PC-9 (cell line): Measurements from ENCODE around the gene MANSC4. TPM values are rescaled to one million over a fixed set of nuclear protein-coding genes. Genes with fewer than 3 reads are reported as not detected.

Experiments
- Bru-seq: library from RNA; stranded (reverse); fragments of 400-500 nt; gene quantifications from one replicate; lab custom pipeline; 2021; lab: Mats Ljungman, UMichigan
- BruChase-seq, 2 experiments: library from RNA; stranded (reverse); fragments of 400-500 nt; gene quantifications; one replicate each; lab custom pipeline; 2021; lab: Mats Ljungman, UMichigan
- BruUV-seq: library from RNA; stranded (reverse); fragments of 400-500 nt; replicated peaks from 2 replicates; lab custom pipeline; 2021; lab: Mats Ljungman, UMichigan
- CTCF ChIA-PET: fragments of 300-600 bp; sonication (Branson Sonifier 250); formaldehyde crosslinking; loops from one replicate; lab custom pipeline; 2022; ENCODE audit warnings: antibody characterized with exemption; lab: Charles Lee
- POLR2A ChIA-PET: fragments of 300-600 bp; sonication (Branson Sonifier 250); formaldehyde crosslinking; loops from one replicate; lab custom pipeline; 2022; ENCODE audit warnings: antibody characterized with exemption; ENCODE audit not compliant: unreplicated experiment; lab: Charles Lee
- DNase-seq, 2 experiments: peaks; one replicate each; pipeline versions ENCODE4 v3.0.0 to v3.0.0-alpha.2; 2015 to 2022; ENCODE audit warnings: mixed read lengths in 1 of 2
- H2AFZ ChIP-seq: fragments of 200-600 bp; sonication (generic); 2 replicates; pipeline ENCODE4 v1.8.1; 2017; ENCODE audit warnings: antibody characterized with exemption
- H3F3A ChIP-seq: fragments of 200-600 bp; sonication (generic); 2 replicates; pipeline ENCODE4 v1.8.1; 2017; ENCODE audit warnings: antibody characterized with exemption, mild to moderate bottlenecking, low read depth; ENCODE audit not compliant: insufficient read depth
- H3K27ac ChIP-seq: fragments of 200-600 bp; sonication (generic); 2 replicates; pipeline ENCODE4 v1.6.1; 2016; ENCODE audit warnings: mixed run types
- H3K27me3 ChIP-seq: fragments of 200-600 bp; sonication (generic); 2 replicates; pipeline ENCODE4 v1.6.1; 2016; ENCODE audit warnings: low read depth, mixed run types; ENCODE audit not compliant: insufficient read depth
- H3K36me3 ChIP-seq: fragments of 200-600 bp; sonication (generic); 2 replicates; pipeline ENCODE4 v1.6.1; 2016; ENCODE audit warnings: low read depth, mixed run types
- H3K4me1 ChIP-seq: fragments of 200-600 bp; sonication (generic); replicated peaks from 2 replicates; pipeline ENCODE4 v1.6.1; 2016; ENCODE audit warnings: mixed run types; ENCODE audit not compliant: insufficient read depth
- H3K4me2 ChIP-seq: fragments of 200-600 bp; sonication (generic); 2 replicates; pipeline ENCODE4 v1.6.1; 2017; ENCODE audit warnings: mixed run types
- H3K4me3 ChIP-seq: fragments of 200-600 bp; sonication (generic); 2 replicates; pipeline ENCODE4 v1.6.1; 2016; ENCODE audit warnings: mixed run types
- H3K79me2 ChIP-seq: fragments of 200-600 bp; sonication (generic); 2 replicates; pipeline ENCODE4 v1.6.1; 2017; ENCODE audit warnings: low read depth, mixed run types
- H3K9me2 ChIP-seq: fragments of 200-600 bp; sonication (generic); 2 replicates; pipeline ENCODE4 v1.8.1; 2017; ENCODE audit warnings: mild to moderate bottlenecking; ENCODE audit not compliant: insufficient read depth
- H3K9me3 ChIP-seq: fragments of 200-600 bp; sonication (generic); 2 replicates; pipeline ENCODE4 v1.8.1; 2016; ENCODE audit warnings: low read depth; ENCODE audit not compliant: insufficient read depth
- H4K20me1 ChIP-seq: fragments of 200-600 bp; sonication (generic); 2 replicates; pipeline ENCODE4 v1.8.1; 2017; ENCODE audit not compliant: insufficient read depth
- EZH2 ChIP-seq: fragments of 200-600 bp; sonication (generic); IDR thresholded peaks from 2 replicates; pipeline ENCODE4 v1.8.0; 2017; ENCODE audit warnings: antibody characterized with exemption, low read depth
- intact Hi-C: fragments of 100-400 bp; cut with micrococcal nuclease; formaldehyde crosslinking; loops from one replicate; pipeline ENCODE4 v1.10.0; 2022; ENCODE audit not compliant: unreplicated experiment
- long read RNA-seq: library from polyadenylated mRNA; stranded (forward); transcript quantifications from one replicate; pipeline ENCODE4 v2.0.0, GENCODE V29; 2022
- total RNA-seq: library from RNA; stranded (reverse); gene quantifications from 2 replicates; pipeline ENCODE4 v1.2.3, GENCODE V29; 2021
- TF ChIP-seq, protein P1 (sequence below): fragments of 200-600 bp; sonication (generic); conservative IDR thresholded peaks from 2 replicates; pipeline ENCODE4 v1.6.1; 2017; ENCODE audit warnings: mixed run types, antibody characterized with exemption, mild to moderate bottlenecking, moderate library complexity

The MANSC4 gene
- total RNA-seq (not detected in 2 replicates), Bru-seq, nascent RNA (percentile 35 among the genes with signal in this experiment), BruChase-seq, experiment 1, labeled RNA remaining after a 2-hour chase (percentile 25 among the genes with signal in this experiment), BruChase-seq, experiment 2, labeled RNA remaining after a 6-hour chase (percentile 31 among the genes with signal in this experiment)
- long read RNA-seq: 0 reads

- no TSS peak for BruUV-seq
- Histone ChIP-seq H2AFZ (peak within 1 kb of the TSS; percentile 81), H3K27me3 (no peaks in the 10 kb centered on the region), H3K36me3 (peaks cover 11% of the 10 kb centered on the region), H3K79me2 (peaks cover 48% of the 10 kb centered on the region), H3K9me2 (no peaks in the 10 kb centered on the region), H3K4me3 (peak within 1 kb of the TSS; percentile 74), H4K20me1 (no peaks in the 10 kb centered on the region), H3K27ac (peak within 1 kb of the TSS; percentile 64), H3K4me2 (peak within 1 kb of the TSS; percentile 87), H3K9me3 (no peaks in the 10 kb centered on the region), H3F3A (peaks cover 25% of the 10 kb centered on the region), H3K4me1 (peaks cover 45% of the 10 kb centered on the region)
- intact Hi-C loops: loop anchor here (2.0 to 5.0 kb wide), 3 partner anchors 42 to 189 kb away; no protein-coding TSS in a partner anchor
- POLR2A ChIA-PET: interaction anchor here (0.5 to 0.7 kb wide), 3 partner anchors 8 to 1941 kb away, joined by 3 to 5 read pairs (median 4); no protein-coding TSS in a partner anchor
- TF ChIP-seq EZH2: no peak
- TF ChIP-seq, protein P1, sequence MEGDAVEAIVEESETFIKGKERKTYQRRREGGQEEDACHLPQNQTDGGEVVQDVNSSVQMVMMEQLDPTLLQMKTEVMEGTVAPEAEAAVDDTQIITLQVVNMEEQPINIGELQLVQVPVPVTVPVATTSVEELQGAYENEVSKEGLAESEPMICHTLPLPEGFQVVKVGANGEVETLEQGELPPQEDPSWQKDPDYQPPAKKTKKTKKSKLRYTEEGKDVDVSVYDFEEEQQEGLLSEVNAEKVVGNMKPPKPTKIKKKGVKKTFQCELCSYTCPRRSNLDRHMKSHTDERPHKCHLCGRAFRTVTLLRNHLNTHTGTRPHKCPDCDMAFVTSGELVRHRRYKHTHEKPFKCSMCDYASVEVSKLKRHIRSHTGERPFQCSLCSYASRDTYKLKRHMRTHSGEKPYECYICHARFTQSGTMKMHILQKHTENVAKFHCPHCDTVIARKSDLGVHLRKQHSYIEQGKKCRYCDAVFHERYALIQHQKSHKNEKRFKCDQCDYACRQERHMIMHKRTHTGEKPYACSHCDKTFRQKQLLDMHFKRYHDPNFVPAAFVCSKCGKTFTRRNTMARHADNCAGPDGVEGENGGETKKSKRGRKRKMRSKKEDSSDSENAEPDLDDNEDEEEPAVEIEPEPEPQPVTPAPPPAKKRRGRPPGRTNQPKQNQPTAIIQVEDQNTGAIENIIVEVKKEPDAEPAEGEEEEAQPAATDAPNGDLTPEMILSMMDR: no peak; the same call in 1 of the 2 replicates
- DNase-seq: peak; percentile 59 to 77
- CTCF ChIA-PET: interaction anchor here (1.0 kb wide), 1 partner anchor 41 kb away, joined by 5 read pairs; no protein-coding TSS in a partner anchor
These were observed at the start of gene MANSC4, which contains the start of gene KLHL42 for GRCh38 chr12:27779920-27780611. Gene MANSC4 (minus strand): TSS chr12:27780236. CDS start chr12:27771276, 8,960 bp downstream. Gene KLHL42 (plus strand): TSS chr12:27780233. CDS start chr12:27780331, 98 bp downstream.

DNA sequence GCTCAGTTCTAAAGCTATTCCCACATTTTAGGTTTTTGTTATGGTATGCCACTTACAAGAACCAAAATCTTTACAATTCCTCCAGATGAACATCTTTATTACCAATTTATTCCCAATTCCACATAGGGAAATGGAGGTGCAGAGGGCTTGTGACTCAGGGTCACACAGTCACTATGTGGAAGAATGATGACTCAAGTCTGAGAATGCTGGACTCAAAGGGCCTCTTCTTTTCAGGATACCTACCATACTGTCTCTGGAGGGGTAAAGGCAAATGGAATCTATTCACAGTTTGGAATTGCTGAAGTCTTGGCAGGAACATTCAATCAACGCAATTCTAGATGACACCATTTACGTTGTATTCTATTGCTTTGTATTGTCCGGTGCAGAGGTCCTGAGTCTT, 48.2 kb upstream of the MANSC4 start:
- POLR2A ChIA-PET: no interaction called here
- Histone ChIP-seq H3K79me2 (no peaks in the 10 kb centered on the region), H2AFZ (no peak overlapping the region; the same call in 1 of the 2 replicates), H3K9me2 (no peaks in the 10 kb centered on the region), H4K20me1 (no peaks in the 10 kb centered on the region), H3K27ac (no peak overlapping the region), H3K9me3 (no peaks in the 10 kb centered on the region), H3K36me3 (no peaks in the 10 kb centered on the region), H3K4me1 (peaks cover 13% of the 10 kb centered on the region), H3K4me3 (no peak overlapping the region), H3K4me2 (no peak overlapping the region), H3F3A (peaks cover 6% of the 10 kb centered on the region; the same call in 1 of the 2 replicates), H3K27me3 (no peaks in the 10 kb centered on the region)
- intact Hi-C loops: loop anchor here (10.0 kb wide), 1 partner anchor 337 kb away; no protein-coding TSS in a partner anchor
- BruUV-seq: no TSS peak
- no peak for TF ChIP-seq EZH2
- TF ChIP-seq, protein P1: no peak
- CTCF ChIA-PET: interaction anchor here (0.7 kb wide), 1 partner anchor 1501 kb away, joined by 3 read pairs; no protein-coding TSS in a partner anchor
- no peak for DNase-seq

GRCh38 chr12:27826076-27826475, 46.0 kb upstream of the MANSC4 start:
- peaks cover 31% of the 10 kb centered on the region for H3K4me1 ChIP-seq
- no peaks in the 10 kb centered on the region for H3K36me3 ChIP-seq
- no peak for DNase-seq
- peaks cover 27% of the 10 kb centered on the region for H3F3A ChIP-seq
- no peaks in the 10 kb centered on the region for H3K79me2 ChIP-seq
- no peak overlapping the region for H2AFZ ChIP-seq
- intact Hi-C loops: loop anchor here (10.0 kb wide), 1 partner anchor 339 kb away; no protein-coding TSS in a partner anchor
- no peaks in the 10 kb centered on the region for H4K20me1 ChIP-seq
- TF ChIP-seq, protein P1: no peak
- TF ChIP-seq EZH2: no peak
- ChIA-PET CTCF (no interaction called here), POLR2A (no interaction called here)
- H3K4me2 ChIP-seq: no peak overlapping the region
- H3K4me3 ChIP-seq: no peak overlapping the region
- H3K9me3 ChIP-seq: no peaks in the 10 kb centered on the region
- no peak overlapping the region for H3K27ac ChIP-seq
- H3K27me3 ChIP-seq: no peaks in the 10 kb centered on the region
- H3K9me2 ChIP-seq: no peaks in the 10 kb centered on the region
- BruUV-seq: no TSS peak
